ENCODE results near the gene WNT10A. TPM values are rescaled to one million over a fixed set of nuclear protein-coding genes. Genes with fewer than 3 reads are reported as not detected.

WNT10A gene
- total RNA-seq: not detected
- long read RNA-seq: 0 reads

DNA sequence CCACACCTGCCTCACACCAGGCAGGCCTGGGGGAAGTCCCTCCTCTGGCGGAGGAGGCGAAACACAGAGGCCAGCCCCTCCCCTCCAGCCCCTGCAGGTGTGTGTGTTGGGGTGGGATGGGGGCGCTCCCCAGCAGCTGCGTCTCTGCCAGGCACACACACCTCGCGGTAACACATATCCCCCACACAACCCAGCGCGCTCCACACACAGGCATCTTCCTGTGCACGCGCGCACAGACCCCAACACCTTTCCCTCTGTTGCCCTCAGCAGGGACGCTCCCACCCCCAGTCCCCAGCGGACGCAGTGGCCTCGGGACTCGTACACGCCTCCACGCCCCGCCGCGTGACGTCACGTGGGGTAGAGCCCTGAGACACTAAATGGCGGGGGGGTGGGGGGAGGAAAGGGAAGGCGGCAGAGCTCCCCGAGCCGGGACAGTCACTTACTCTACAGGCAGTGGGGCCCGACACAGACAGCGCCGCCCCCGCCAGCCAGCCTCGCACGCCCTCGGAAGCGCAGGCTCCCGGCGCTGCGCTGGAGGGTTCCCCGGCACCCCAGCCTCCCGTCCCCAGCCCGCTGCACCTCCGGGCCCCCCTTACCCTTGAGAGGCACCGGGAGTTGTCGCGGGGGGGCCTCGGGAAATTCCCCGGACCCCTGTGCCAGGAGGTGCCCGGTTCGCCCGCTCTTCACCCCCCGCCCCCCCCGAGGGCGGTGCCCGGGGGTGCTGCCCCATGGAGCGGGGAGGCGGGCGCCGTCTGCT lies at the start of gene WNT10A:
TSS of gene WNT10A (plus strand) at position 751 of the 757 bp plus-strand sequence. CDS start 144 bp downstream, outside the sequence.
- TF ChIP-seq, protein P1, sequence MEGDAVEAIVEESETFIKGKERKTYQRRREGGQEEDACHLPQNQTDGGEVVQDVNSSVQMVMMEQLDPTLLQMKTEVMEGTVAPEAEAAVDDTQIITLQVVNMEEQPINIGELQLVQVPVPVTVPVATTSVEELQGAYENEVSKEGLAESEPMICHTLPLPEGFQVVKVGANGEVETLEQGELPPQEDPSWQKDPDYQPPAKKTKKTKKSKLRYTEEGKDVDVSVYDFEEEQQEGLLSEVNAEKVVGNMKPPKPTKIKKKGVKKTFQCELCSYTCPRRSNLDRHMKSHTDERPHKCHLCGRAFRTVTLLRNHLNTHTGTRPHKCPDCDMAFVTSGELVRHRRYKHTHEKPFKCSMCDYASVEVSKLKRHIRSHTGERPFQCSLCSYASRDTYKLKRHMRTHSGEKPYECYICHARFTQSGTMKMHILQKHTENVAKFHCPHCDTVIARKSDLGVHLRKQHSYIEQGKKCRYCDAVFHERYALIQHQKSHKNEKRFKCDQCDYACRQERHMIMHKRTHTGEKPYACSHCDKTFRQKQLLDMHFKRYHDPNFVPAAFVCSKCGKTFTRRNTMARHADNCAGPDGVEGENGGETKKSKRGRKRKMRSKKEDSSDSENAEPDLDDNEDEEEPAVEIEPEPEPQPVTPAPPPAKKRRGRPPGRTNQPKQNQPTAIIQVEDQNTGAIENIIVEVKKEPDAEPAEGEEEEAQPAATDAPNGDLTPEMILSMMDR (IDR thresholded peaks at IDR 0.05; ENCODE audit: borderline replicate concordance): no peak
- Histone ChIP-seq H3K27me3 (ENCODE audit: low read depth) (peaks cover 100% of the 10 kb centered on the region), H3K4me3 (peak within 1 kb of the TSS; percentile 51), H3K27ac (replicated peaks) (no peak within 1 kb of the TSS), H3K36me3 (no peaks in the 10 kb centered on the region), H3K9me3 (replicated peaks) (no peaks in the 10 kb centered on the region), H3K4me1 (peaks cover 31% of the 10 kb centered on the region)
- DNase-seq: no peak
- intact Hi-C loops (cut with micrococcal nuclease): no loop called here

DNA sequence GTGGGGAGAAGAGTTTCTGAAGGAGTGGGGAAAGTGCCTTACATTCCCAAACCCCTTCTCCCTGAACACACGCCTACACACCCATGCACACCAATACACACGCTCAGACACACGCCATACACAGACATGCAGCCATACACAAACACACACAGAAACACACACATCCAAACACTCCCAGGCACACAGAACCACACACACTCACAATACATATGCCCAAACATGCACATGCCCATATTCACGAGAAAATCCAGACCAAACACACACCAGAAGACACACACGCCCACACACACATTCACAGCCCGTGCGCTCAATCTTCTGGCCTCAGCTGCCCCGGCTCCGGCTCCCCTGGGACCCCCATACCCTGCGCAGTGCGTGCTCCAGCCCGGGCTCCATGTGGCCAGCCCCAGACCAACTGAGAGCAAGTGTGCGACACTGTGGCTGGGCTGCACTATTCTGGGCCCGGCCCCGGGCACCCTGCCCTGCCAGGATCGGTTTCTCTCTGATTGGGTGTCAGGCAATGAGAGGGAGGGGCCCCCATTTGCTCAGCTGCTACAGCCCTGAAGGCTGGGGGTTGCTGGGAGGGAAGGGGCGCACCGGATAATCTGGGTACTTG lies 49.2 kb upstream of the WNT10A start, which contains the start of gene PRKAG3:
TSS of gene PRKAG3 (minus strand) at position 426 of the 613 bp plus-strand sequence.
- Histone ChIP-seq H3K27ac (replicated peaks) (peak within 1 kb of the TSS; percentile 86), H3K4me3 (no peak within 1 kb of the TSS), H3K27me3 (ENCODE audit: low read depth) (peaks cover 79% of the 10 kb centered on the region), H3K4me1 (peaks cover 6% of the 10 kb centered on the region), H3K9me3 (replicated peaks) (no peaks in the 10 kb centered on the region), H3K36me3 (no peaks in the 10 kb centered on the region)
- TF ChIP-seq, protein P1 (IDR thresholded peaks at IDR 0.05; ENCODE audit: borderline replicate concordance): no peak
- intact Hi-C loops (cut with micrococcal nuclease): loop anchor here (10.0 kb wide), 1 partner anchor 97 kb away; no protein-coding TSS in a partner anchor
- DNase-seq: peak; percentile 46

DNA sequence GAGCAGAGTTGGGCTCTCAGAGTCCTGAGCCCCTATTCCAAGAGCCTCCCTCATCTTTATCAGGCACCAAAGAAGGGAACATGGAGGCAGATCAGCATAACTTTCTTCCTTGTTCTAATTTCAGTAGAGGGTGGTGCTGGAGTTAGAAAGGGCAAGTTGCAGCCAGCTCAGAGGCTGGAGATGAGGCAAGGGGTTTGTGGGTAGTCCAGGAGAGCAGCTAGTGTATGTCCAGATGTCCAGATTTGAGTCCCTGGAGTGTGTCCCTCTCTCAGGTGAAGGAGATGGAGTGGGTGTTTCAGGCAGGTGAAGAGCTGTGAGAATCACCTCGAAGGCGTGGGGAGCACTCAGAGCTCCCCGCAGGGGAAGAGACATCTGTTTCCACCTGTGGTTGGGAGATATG lies 48.6 kb upstream of the WNT10A start:
- intact Hi-C loops (cut with micrococcal nuclease): loop anchor here (10.0 kb wide), 1 partner anchor 97 kb away; no protein-coding TSS in a partner anchor
- peaks cover 6% of the 10 kb centered on the region for H3K4me1 ChIP-seq

DNA sequence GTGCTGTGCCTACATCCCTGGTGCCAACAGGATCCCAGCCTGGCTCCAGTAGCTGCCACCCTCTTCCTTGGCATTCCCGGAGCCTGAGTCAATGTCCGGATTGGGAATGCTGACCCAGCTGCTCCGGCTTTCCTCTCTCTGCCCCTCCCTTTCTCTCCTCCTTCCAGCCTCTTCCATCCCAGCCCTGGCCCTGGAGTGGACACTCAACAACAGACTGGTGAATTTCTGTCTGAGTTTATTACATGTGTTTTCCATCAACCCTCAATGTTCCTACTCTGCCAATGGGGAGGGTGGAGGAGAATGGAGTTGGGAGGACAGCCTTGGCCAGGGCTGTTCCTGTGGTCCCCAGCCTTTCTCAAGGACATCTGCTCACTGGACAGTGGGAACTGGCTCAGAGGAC lies 48.1 kb upstream of the WNT10A start:
- peak; percentile 59 for DNase-seq
- Histone ChIP-seq H3K36me3 (no peaks in the 10 kb centered on the region), H3K4me3 (no peak overlapping the region), H3K9me3 (replicated peaks) (peaks cover 10% of the 10 kb centered on the region), H3K27ac (replicated peaks) (peak overlapping the region; percentile 86), H3K4me1 (peaks cover 6% of the 10 kb centered on the region), H3K27me3 (ENCODE audit: low read depth) (peaks cover 80% of the 10 kb centered on the region)
- TF ChIP-seq, protein P1 (IDR thresholded peaks at IDR 0.05; ENCODE audit: borderline replicate concordance): no peak
- intact Hi-C loops (cut with micrococcal nuclease): loop anchor here (10.0 kb wide), 1 partner anchor 98 kb away; no protein-coding TSS in a partner anchor

More for the DNA sequence above, 48.6 kb upstream of the WNT10A start:
- TF ChIP-seq, protein P1 (IDR thresholded peaks at IDR 0.05; ENCODE audit: borderline replicate concordance): no peak
- no peak for DNase-seq
- Histone ChIP-seq H3K36me3 (no peaks in the 10 kb centered on the region), H3K27ac (replicated peaks) (peak overlapping the region; percentile 86), H3K9me3 (replicated peaks) (peaks cover 5% of the 10 kb centered on the region), H3K4me3 (no peak overlapping the region), H3K27me3 (ENCODE audit: low read depth) (peaks cover 84% of the 10 kb centered on the region)

DNA sequence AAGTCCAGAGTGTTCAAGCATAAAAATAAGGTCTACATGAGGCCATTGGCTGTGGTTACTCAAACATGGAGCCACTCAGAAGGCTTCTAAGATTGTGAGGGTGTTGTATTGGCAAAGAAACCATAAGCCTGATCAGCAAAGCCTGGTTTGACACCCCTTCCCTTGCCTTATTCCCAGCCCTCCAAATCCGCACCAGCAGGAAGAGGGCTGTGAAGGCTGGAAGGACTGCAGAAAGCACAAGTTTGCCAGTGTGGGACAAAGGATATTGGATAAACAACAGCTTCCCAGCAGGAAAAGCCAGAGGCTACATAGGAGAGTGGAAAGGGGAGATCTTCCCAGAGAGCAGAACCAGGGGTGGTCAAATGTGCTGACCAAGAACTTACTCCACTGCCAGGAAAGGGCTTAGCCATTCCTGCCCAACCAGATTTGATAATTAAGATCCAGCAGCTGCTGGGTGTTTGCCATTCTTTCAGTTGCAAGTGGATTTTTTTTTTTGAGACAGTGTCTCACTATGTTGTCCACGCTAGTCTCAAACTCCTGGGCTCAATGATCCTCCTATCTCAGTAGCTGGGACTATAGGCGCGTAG lies 47.5 kb upstream of the WNT10A start:
- intact Hi-C loops (cut with micrococcal nuclease): loop anchor here (10.0 kb wide), 1 partner anchor 98 kb away; no protein-coding TSS in a partner anchor
- no peaks in the 10 kb centered on the region for H3K36me3 ChIP-seq
- H3K9me3 ChIP-seq (replicated peaks): peaks cover 16% of the 10 kb centered on the region
- TF ChIP-seq, protein P1 (IDR thresholded peaks at IDR 0.05; ENCODE audit: borderline replicate concordance): no peak
- H3K4me3 ChIP-seq: no peak overlapping the region
- H3K27ac ChIP-seq (replicated peaks): peak overlapping the region; percentile 86
- no peak for DNase-seq
- H3K27me3 ChIP-seq (ENCODE audit: low read depth): peaks cover 74% of the 10 kb centered on the region
- peaks cover 6% of the 10 kb centered on the region for H3K4me1 ChIP-seq
